ENCODE results near the gene TRIM49B. TPM values are rescaled to one million over a fixed set of nuclear protein-coding genes. Genes with fewer than 3 reads are reported as not detected.

Gene TRIM49B, protein sequence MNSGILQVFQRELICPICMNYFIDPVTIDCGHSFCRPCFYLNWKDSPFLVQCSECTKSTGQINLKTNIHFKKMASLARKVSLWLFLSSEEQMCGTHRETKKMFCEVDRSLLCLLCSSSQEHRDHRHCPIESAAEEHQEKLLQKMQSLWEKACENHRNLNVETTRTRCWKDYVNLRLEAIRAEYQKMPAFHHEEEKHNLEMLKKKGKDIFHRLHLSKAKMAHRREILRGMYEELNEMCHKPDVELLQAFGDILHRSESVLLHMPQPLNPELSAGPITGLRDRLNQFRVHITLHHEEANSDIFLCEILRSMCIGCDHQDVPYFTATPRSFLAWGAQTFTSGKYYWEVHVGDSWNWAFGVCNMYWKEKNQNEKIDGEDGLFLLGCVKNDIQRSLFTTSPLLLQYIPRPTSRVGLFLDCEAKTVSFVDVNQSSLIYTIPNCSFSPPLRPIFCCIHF
- total RNA-seq: not detected in 2 replicates

DNA sequence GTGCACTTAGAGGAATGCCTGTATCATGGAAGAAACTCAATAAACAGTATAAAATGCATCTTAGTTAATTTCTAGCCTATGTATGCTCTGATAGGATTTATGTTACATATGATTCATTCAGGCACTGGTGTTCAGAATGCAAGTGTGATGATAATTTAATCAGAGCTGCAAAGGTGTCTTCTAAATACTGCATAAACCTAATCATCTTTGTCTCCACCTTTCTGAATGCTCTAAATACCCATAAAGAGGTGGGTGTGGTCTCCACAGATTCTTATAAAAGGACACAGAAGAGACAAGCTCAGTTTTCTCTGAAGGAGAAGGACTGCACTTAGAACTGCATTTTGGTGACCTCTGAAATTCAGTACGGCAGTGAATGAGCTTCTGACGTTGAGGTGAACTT, at the start of gene TRIM49B:
TRIM49B (plus strand) TSS at position 301 of the 400 bp plus-strand sequence. CDS start 2,777 bp downstream, outside the sequence.

DNA sequence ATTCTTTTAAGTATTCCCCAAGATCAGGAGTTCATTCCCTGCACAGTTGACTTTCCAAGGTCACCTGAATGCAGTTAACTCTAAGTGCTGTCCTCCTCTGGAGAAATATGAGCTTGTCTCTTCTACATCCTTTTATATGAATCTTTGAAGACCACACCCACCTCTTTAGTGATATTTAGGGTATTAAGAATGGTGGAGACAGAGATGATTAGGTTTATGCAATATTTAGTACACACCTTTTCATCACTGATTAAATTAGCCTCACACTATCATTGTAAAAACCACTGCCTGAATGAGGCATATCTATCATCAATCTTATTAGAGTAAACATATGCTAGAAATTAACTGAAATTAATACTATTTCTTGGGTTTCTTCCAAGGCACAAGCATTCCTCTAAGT, 44.8 kb upstream of the TRIM49B start, which contains the start of gene TRIM51G:
TRIM51G (minus strand) TSS at position 101 of the 400 bp plus-strand sequence. CDS start 2,190 bp downstream, outside the sequence.

DNA sequence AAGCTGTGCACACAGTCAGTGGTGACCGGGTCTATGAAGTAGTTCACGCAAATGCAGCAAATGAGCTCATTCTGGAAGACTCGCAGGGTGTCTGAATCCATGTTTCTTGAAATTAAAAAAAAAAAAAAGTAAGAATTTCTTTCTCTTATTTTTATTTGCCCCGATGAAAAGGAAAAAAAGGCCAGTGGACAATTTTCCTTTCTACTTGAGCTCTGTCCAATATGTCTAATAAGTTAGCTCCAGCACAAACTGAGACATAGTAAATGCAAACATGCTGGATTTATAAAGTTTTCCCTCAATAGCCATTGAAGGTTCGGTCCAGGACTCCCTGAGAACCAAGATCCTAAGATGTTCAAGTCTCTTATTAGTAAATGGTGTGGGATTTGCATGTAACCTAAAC, 30.4 kb downstream of the TRIM49B start, which contains the start of gene TRIM64C:
TRIM64C (minus strand) TSS at position 101 of the 400 bp plus-strand sequence; CDS start at position 101, 0 bp downstream.

Other genes starting within 250 kb of the TRIM49B start
- not detected in 2 replicates for gene TRIM51G, start 44.9 kb upstream of the TRIM49B start, total RNA-seq
- not detected in 2 replicates for gene TRIM64C, start 30.3 kb downstream of the TRIM49B start, total RNA-seq
- 0.18 and 0.85 TPM in 2 replicates for gene FOLH1, start 179.8 kb downstream of the TRIM49B start, total RNA-seq

Measured in endothelial cell of coronary artery (primary cell).